Measurements from ENCODE around the gene SIRT6. TPM values are rescaled to one million over a fixed set of nuclear protein-coding genes. Genes with fewer than 3 reads are reported as not detected.
"Not testable (repeated sequence)": the region's sequence is repeated elsewhere in the genome, so short reads cannot be mapped to it uniquely, and the experiment has no call there.

The SIRT6 gene
- total and polyA plus RNA-seq, 9 of the 15 experiments (the other 6 are each of a cell fraction or from before 2014, with no cell fraction given) = 1.4 to 41.1 (median 10.2) TPM

- in situ Hi-C loops (cut with MboI); H2AFZ ChIP-seq (ENCODE audit: low read depth, low read length); H3K27me3 ChIP-seq (ENCODE audit: control insufficient read depth in 2 of 2, insufficient read depth in 2 of 2, low read length in 2 of 2); CTCF ChIA-PET (ENCODE audit: low intra/inter-chr PET ratio); H3K27ac ChIP-seq (ENCODE audit: extremely low read depth, low read depth, low read length); H3K9ac ChIP-seq (ENCODE audit: insufficient read depth in 1 of 2, low read depth in 2 of 2, low read length in 2 of 2); H3K9me1 ChIP-seq (ENCODE audit: control insufficient read depth, insufficient read depth, low read length); BruUV-seq (replicated peaks); H3K79me2 ChIP-seq (ENCODE audit: control insufficient read depth, insufficient read depth, low read length); H3K36me3 ChIP-seq (ENCODE audit: control insufficient read depth, insufficient read depth, low read length); H3K9me3 ChIP-seq (replicated peaks; ENCODE audit: control insufficient read depth, insufficient read depth, low read depth, low read length); ATAC-seq; H3K4me3 ChIP-seq; intact Hi-C loops (cut with micrococcal nuclease); H3K4me2 ChIP-seq (ENCODE audit: insufficient read depth, low read length); DNase-seq (ENCODE audit: extremely low read depth in 1 of 4, low spot score in 3 of 4); H4K20me1 ChIP-seq (replicated peaks; ENCODE audit: control insufficient read depth, insufficient read depth, low read length); FAIRE-seq: not testable (repeated sequence)
- peaks cover 7 to 28% of the 10 kb centered on the region in 2 experiments; a peak in 4 of 5 replicates for H3K4me1 ChIP-seq (replicated peaks in 1 of 2; ENCODE audit: control insufficient read depth in 2 of 2, insufficient read depth in 2 of 2, low read length in 2 of 2)
- POLR2A ChIA-PET = interaction anchor here (0.6 kb wide), 1 partner anchor 9 kb away, joined by 5 read pairs; no protein-coding TSS in a partner anchor
- TF ChIP-seq ZNF121 (CRISPR knock-in tag; conservative IDR thresholded peaks at IDR 0.05) (peak; percentile 90), RBM25 (IDR thresholded peaks at IDR 0.05; ENCODE audit: low read depth, low read length, severe bottlenecking) (peak; percentile 34)
- 43% methylated on average over 1 of the region's 1 CpG for WGBS (ENCODE audit: insufficient coverage, low coverage, missing lambda C conversion rate)
Observed at GRCh38 chr19:4142916-4143315, 39.4 kb downstream of the SIRT6 start.

- CTCF ChIA-PET (ENCODE audit: low intra/inter-chr PET ratio) = interaction anchor here (0.7 to 1.2 kb wide), 4 partner anchors 25 to 152 kb away, joined by 3 to 4 read pairs (median 4); no protein-coding TSS in a partner anchor
- Histone ChIP-seq H2AFZ (ENCODE audit: low read depth, low read length) (no peak overlapping the region), H3K27ac (ENCODE audit: extremely low read depth, low read depth, low read length) (no peak overlapping the region), H3K9me1 (ENCODE audit: control insufficient read depth, insufficient read depth, low read length) (no peaks in the 10 kb centered on the region), H3K36me3 (ENCODE audit: control insufficient read depth, insufficient read depth, low read length) (no peaks in the 10 kb centered on the region), H3K9ac (ENCODE audit: insufficient read depth in 1 of 2, low read depth in 2 of 2, low read length in 2 of 2) (no peak overlapping the region), H3K27me3 (ENCODE audit: control insufficient read depth in 2 of 2, insufficient read depth in 2 of 2, low read length in 2 of 2) (no peaks in the 10 kb centered on the region), H3K4me2 (ENCODE audit: insufficient read depth, low read length) (no peak overlapping the region; the same call in 1 of the 2 replicates), H4K20me1 (replicated peaks; ENCODE audit: control insufficient read depth, insufficient read depth, low read length) (no peaks in the 10 kb centered on the region), H3K4me1 (replicated peaks in 1 of 2; ENCODE audit: control insufficient read depth in 2 of 2, insufficient read depth in 2 of 2, low read length in 2 of 2) (peaks cover 0 to 17% of the 10 kb centered on the region in 2 experiments; a peak in 2 of 5 replicates), H3K4me3 (no peak overlapping the region), H3K9me3 (replicated peaks; ENCODE audit: control insufficient read depth, insufficient read depth, low read depth, low read length) (no peaks in the 10 kb centered on the region), H3K79me2 (ENCODE audit: control insufficient read depth, insufficient read depth, low read length) (no peaks in the 10 kb centered on the region)
- intact Hi-C loops (cut with micrococcal nuclease) (loop anchor here (1.0 kb wide), 2 partner anchors 46 to 64 kb away; no protein-coding TSS in a partner anchor), in situ Hi-C loops (cut with MboI) (no loop called here)
- FAIRE-seq (peak; percentile 89), ATAC-seq (peak; percentile 95), DNase-seq (ENCODE audit: extremely low read depth in 1 of 4, low spot score in 3 of 4) (peak; percentile 78 to 81 (median 79))
- no TSS peak for BruUV-seq (replicated peaks)
- POLR2A ChIA-PET = interaction anchor here (0.6 to 2.0 kb wide), 6 partner anchors 13 to 1011 kb away, joined by 3 to 9 read pairs (median 4); partner anchors contain the start of genes CREB3L3 and EEF2
- 19% methylated on average over 12 of the region's 12 CpGs for WGBS (ENCODE audit: insufficient coverage, low coverage, missing lambda C conversion rate)
- peak; percentile 39; the same call in 1 of the 2 replicates for TF ChIP-seq BCOR (IDR thresholded peaks at IDR 0.05)
- no peak for TF ChIP-seq NELFE (IDR thresholded peaks at IDR 0.05; ENCODE audit: insufficient read depth, insufficient read length)
- no peak for TF ChIP-seq PHF8 (IDR thresholded peaks at IDR 0.05; ENCODE audit: borderline replicate concordance, low read length)
- 0 out of 4 replicates have a peak, but pooled peaks of 1 of the 2 experiments have one; percentile 28 for TF ChIP-seq TRIM24 (IDR thresholded peaks at IDR 0.05)
- peak; percentile 63; the same call in 1 of the 2 replicates for TF ChIP-seq ZBTB7A (IDR thresholded peaks at IDR 0.05; ENCODE audit: borderline replicate concordance, control insufficient read depth, low read depth, low read length)
- TF ChIP-seq NKRF (IDR thresholded peaks at IDR 0.05; ENCODE audit: borderline replicate concordance) = peak; percentile 51; the same call in 1 of the 2 replicates
- TF ChIP-seq TEAD1 (CRISPR knock-in tag; IDR thresholded peaks at IDR 0.05) = peak in 1 of 2 experiments; percentile 52; a peak in 1 of 4 replicates
- peak; percentile 77; the same call in 1 of the 2 replicates for TF ChIP-seq LARP7 (IDR thresholded peaks at IDR 0.05)
- TF ChIP-seq CTCF (IDR thresholded peaks at IDR 0.05 in 2 of 3, conservative IDR thresholded peaks at IDR 0.05 in 1 of 3; ENCODE audit: insufficient read depth in 2 of 3, low read depth in 1 of 3, low read length in 3 of 3) = peak; percentile 69 to 84 (median 80)
Observed at GRCh38 chr19:4140237-4140711, 42.1 kb downstream of the SIRT6 start.

All from K562 (cell line).